Pancreas (tissue), 10 donors: Measurements from ENCODE around the gene TUBGCP4. TPM values are rescaled to one million over a fixed set of nuclear protein-coding genes. Genes with fewer than 3 reads are reported as not detected.

Experiments
- ATAC-seq, 4 donors: fragments of 200-7000 bp; cut with Tn5 transposase; one replicate each; pipeline versions ENCODE4 v1.8.0 to v1.9.1; 2020; ENCODE audit warnings: mild to moderate bottlenecking in 4 of 4, moderate library complexity in 4 of 4
- DNase-seq, 6 donors: peaks; one replicate each; pipeline ENCODE4 v3.0.0-alpha.2; 2020
- FAIRE-seq: peaks from 2 replicates; lab custom pipeline; 2012; peaks lifted over from hg19 to GRCh38; lab: Jason Lieb, UNC
- H3K27ac ChIP-seq, 4 donors: fragments of 200-600 bp; sonication (generic); 1 replicate in 3 of 4; 2 replicates in 1 of 4; pipeline versions ENCODE4 v1.5.0 to v1.8.0; 2020
- H3K27me3 ChIP-seq, 4 donors: fragments of 200-600 bp; one replicate each; pipeline ENCODE4 v1.8.0; 2021
- H3K36me3 ChIP-seq, 3 donors: fragments of 200-600 bp; sonication (generic) in 1 of 3; one replicate each; pipeline versions ENCODE4 v1.5.0 to v1.8.0; 2020 to 2021
- H3K4me1 ChIP-seq, 3 donors: fragments of 200-600 bp; one replicate each; pipeline ENCODE4 v1.8.0; 2021
- H3K4me3 ChIP-seq, 4 donors: fragments of 200-600 bp; sonication (generic) in 2 of 4; one replicate each; pipeline versions ENCODE4 v1.5.0 to v1.8.0; 2020 to 2021
- H3K9me3 ChIP-seq, 4 donors: fragments of 200-600 bp; one replicate each; pipeline ENCODE4 v1.8.0; 2021
- whole genome bisulfite sequencing, 2 donors: extraction: QIAGEN DNeasy Blood & Tissue Kit; methylation state at CpG; one replicate each; pipeline ENCODE4 v1.1.7; 2013; 5-methylcytosine and 5-hydroxymethylcytosine counted together
- intact Hi-C, 3 donors: fragments of 100-400 bp; cut with DNase I; formaldehyde crosslinking; loops; one replicate each; pipeline versions ENCODE4 v1.11.1 to v1.14.2; 2022
- polyA plus RNA-seq, 2 donors: library from polyadenylated mRNA; stranded (reverse); fragments of 200-250 nt; gene quantifications; one replicate each; pipeline ENCODE4 v1.2.3, GENCODE V29; 2013
- total RNA-seq, 6 donors: library from RNA; stranded (reverse); fragmentation: NEBNext Ultra II Directional in 4 of 6; extraction: Animal tissue kit (Norgen Biotek cat#: 25700) in 4 of 6; gene quantifications; one replicate each; pipeline versions ENCODE4 v1.2.1 to v1.2.4, GENCODE V29; 2021 to 2023
- TF ChIP-seq, protein P1 (sequence below), 4 donors: fragments of 200-600 bp; sonication (generic) in 3 of 4; IDR thresholded peaks; one replicate each; pipeline versions ENCODE4 v1.5.0 to v1.8.0; 2021; ENCODE audit warnings: antibody characterized with exemption in 4 of 4
- donor health status: healthy with polysubstance abuse.
- donor health status: DM: no; HTN: no; CAD: no; lungs with moderate emphysema.
- donor health status: DM: no; HTN: no; CAD: no.
- donor health status: control.
- donor health status: control.
- donor health status: Bipolar disorder and iron deficiency.
- donor health status: DM: yes; HTN: yes; CAD: no.
- donor health status: DM: no; HTN: no; CAD: no.
- donor health status: DM: no; HTN: no; CAD: no.
- donor health status: DM: yes; HTN: yes; CAD: no.

The TUBGCP4 gene
- total and polyA plus RNA-seq, 8 donors: 4.8 to 14.8 (median 9.4) TPM

GRCh38 chr15:43436395-43436794 is 65.5 kb downstream of the TUBGCP4 start:
- WGBS, 2 donors: 94 to 95% methylated on average over 7 of the region's 7 CpGs
- Histone ChIP-seq H3K36me3 (peaks cover 0 to 42% (median 10%) of the 10 kb centered on the region in 3 donors), H3K9me3 (no peaks in the 10 kb centered on the region), H3K4me1 (peaks cover 0 to 3% (median 0%) of the 10 kb centered on the region in 3 donors), H3K27ac (no peak overlapping the region), H3K4me3 (no peak overlapping the region), H3K27me3 (no peaks in the 10 kb centered on the region)
- intact Hi-C loops: no loop called here
- TF ChIP-seq, protein P1, sequence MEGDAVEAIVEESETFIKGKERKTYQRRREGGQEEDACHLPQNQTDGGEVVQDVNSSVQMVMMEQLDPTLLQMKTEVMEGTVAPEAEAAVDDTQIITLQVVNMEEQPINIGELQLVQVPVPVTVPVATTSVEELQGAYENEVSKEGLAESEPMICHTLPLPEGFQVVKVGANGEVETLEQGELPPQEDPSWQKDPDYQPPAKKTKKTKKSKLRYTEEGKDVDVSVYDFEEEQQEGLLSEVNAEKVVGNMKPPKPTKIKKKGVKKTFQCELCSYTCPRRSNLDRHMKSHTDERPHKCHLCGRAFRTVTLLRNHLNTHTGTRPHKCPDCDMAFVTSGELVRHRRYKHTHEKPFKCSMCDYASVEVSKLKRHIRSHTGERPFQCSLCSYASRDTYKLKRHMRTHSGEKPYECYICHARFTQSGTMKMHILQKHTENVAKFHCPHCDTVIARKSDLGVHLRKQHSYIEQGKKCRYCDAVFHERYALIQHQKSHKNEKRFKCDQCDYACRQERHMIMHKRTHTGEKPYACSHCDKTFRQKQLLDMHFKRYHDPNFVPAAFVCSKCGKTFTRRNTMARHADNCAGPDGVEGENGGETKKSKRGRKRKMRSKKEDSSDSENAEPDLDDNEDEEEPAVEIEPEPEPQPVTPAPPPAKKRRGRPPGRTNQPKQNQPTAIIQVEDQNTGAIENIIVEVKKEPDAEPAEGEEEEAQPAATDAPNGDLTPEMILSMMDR (IDR thresholded peaks at IDR 0.05): no peak
- DNase-seq (no peak), FAIRE-seq (no peak), ATAC-seq (no peak)

DNA sequence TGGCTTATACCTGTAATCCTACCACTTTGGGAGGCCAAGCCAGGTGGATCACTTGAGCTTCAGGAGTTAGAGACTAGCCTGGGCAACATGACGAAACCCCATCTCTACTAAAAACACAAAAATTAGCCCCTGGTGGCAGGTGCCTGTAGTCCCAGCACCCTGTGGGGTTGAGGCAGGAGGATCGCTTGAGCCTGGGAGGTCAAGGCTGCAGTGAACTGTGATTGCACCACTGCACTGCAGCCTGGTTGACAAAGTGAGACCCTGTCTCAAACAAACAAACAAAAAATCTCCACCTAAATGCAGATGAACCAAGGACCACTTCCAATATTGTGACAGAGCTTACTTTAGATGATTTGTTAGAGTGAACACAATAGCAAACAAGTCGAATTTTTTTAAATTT is 68.4 kb downstream of the TUBGCP4 start:
- H3K4me1 ChIP-seq: peaks cover 0 to 3% (median 0%) of the 10 kb centered on the region in 3 donors
- no peaks in the 10 kb centered on the region for H3K9me3 ChIP-seq
- intact Hi-C loops: no loop called here
- 71 to 73% methylated on average over 3 of the region's 3 CpGs for WGBS, 2 donors
- H3K36me3 ChIP-seq: peaks cover 0 to 26% (median 5%) of the 10 kb centered on the region in 3 donors
- no peak for ATAC-seq
- H3K27me3 ChIP-seq: no peaks in the 10 kb centered on the region
- H3K27ac ChIP-seq: no peak overlapping the region
- no peak overlapping the region for H3K4me3 ChIP-seq
- FAIRE-seq: no peak
- DNase-seq: no peak
- TF ChIP-seq, protein P1 (IDR thresholded peaks at IDR 0.05): no peak

DNA sequence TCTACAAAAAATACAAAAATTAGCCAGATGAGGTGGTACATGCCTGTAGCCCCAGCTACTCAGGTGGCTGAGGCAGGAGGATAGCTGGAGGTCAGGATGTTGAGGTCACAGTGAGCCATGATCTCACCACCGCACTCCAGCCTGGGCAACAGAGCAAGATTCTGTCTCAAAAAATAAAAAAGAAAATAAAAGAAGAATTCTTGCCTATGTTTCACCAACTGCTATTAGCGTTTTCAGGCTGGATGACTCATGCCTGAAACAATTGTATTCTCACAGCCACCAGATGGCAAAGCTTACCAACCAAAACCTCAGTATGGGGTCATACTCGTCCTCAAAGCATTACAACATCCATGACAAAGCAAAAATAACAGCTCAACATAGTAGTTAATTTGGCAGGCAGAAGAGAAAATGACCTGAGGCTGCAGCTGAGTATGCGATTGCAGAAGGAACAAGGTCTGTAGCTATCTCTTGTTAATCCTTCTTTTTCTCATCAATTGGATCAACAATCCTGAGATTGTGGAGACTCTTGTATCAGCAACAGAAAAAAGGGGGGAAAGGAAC is 69.9 kb downstream of the TUBGCP4 start:
- H3K4me3 ChIP-seq: no peak overlapping the region
- peak; percentile 74 to 98 (median 90) for ATAC-seq
- WGBS, 2 donors: 47% methylated on average over 4 of the region's 4 CpGs
- H3K4me1 ChIP-seq: peaks cover 0 to 3% (median 0%) of the 10 kb centered on the region in 3 donors
- TF ChIP-seq, protein P1 (IDR thresholded peaks at IDR 0.05): no peak
- no peaks in the 10 kb centered on the region for H3K9me3 ChIP-seq
- H3K27me3 ChIP-seq: no peaks in the 10 kb centered on the region
- DNase-seq: peak in 2 of 6 donors; percentile 5 to 33
- no peak overlapping the region for H3K27ac ChIP-seq
- no peak for FAIRE-seq
- intact Hi-C loops: no loop called here
- H3K36me3 ChIP-seq: peaks cover 0 to 26% (median 5%) of the 10 kb centered on the region in 3 donors

DNA sequence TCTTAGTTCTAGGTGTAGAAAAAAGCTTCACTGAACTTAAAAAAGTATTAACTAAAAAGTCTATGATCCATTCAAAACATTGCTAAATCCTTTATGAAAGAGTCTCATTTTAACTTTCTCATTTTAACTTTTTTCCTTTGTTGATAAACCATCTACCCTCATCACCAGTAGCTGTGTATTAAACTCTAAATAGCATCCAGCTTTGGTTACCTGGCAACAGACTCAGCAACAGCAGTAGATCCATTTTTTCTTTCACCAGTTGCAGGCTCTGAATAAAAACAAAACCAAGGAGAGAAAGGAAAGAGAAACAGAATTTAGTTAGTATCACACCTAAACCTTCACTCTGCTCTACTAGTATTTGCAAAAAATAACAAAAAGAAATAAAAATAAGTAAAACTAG is 70.4 kb downstream of the TUBGCP4 start:
- ATAC-seq: no peak
- H3K27ac ChIP-seq: no peak overlapping the region

GRCh38 chr15:43446344-43446743 is 75.4 kb downstream of the TUBGCP4 start:
- 77 to 85% methylated on average over 2 of the region's 2 CpGs for WGBS, 2 donors

More for the DNA sequence above, 70.4 kb downstream of the TUBGCP4 start:
- Histone ChIP-seq H3K4me3 (no peak overlapping the region), H3K36me3 (peaks cover 0 to 26% (median 5%) of the 10 kb centered on the region in 3 donors), H3K4me1 (peaks cover 0 to 3% (median 0%) of the 10 kb centered on the region in 3 donors), H3K9me3 (no peaks in the 10 kb centered on the region), H3K27me3 (no peaks in the 10 kb centered on the region)
- FAIRE-seq (no peak), DNase-seq (no peak)
- intact Hi-C loops: no loop called here
- TF ChIP-seq, protein P1 (IDR thresholded peaks at IDR 0.05): no peak

More at GRCh38 chr15:43446344-43446743, 75.4 kb downstream of the TUBGCP4 start:
- no peaks in the 10 kb centered on the region for H3K9me3 ChIP-seq
- H3K27ac ChIP-seq: no peak overlapping the region
- H3K36me3 ChIP-seq: no peaks in the 10 kb centered on the region
- no peaks in the 10 kb centered on the region for H3K27me3 ChIP-seq
- ATAC-seq (no peak), DNase-seq (no peak), FAIRE-seq (no peak)
- no peaks in the 10 kb centered on the region for H3K4me1 ChIP-seq
- intact Hi-C loops: no loop called here
- H3K4me3 ChIP-seq: no peak overlapping the region
- TF ChIP-seq, protein P1 (IDR thresholded peaks at IDR 0.05): no peak
